ENCODE data around the gene NUDT1.

DNA sequence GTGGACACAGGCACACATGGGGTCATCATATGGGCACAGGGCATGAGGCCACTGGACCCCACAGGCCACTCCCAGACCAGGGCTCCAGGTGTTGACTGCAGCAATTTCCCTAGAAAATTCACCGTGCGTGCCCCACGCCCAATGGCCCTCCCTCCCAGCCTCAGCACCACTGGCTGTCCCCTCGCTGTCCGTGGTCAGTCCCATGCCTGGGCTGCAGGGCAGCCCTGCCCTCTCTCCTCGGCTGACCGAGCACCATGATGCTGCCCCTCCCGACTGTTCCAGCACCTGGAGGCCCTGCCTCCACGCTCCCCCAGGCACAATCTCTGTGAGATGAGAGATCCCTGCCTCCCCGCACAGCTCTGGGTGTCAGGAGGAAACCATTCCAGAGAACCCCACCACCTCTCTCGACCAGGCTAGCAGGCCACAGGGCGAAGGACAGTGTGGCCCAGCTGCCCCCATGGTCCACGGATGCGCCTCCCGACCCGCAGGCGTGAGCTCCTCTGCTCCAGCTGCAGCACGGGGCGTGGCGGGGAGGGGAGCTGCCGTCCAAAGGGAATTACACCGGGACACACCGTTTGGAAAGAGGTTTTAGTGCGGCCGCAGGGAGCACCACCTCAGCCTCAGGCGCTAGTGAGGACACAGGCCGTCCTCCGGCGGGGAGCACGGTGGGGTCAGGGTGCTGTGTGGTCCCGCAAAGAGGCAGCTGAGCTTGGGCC, 12.6 kb downstream of the NUDT1 start:
- no peak for TF ChIP-seq EZH2 (IDR thresholded peaks at IDR 0.05; ENCODE audit: insufficient read depth, low read length)
- TF ChIP-seq, protein P1, sequence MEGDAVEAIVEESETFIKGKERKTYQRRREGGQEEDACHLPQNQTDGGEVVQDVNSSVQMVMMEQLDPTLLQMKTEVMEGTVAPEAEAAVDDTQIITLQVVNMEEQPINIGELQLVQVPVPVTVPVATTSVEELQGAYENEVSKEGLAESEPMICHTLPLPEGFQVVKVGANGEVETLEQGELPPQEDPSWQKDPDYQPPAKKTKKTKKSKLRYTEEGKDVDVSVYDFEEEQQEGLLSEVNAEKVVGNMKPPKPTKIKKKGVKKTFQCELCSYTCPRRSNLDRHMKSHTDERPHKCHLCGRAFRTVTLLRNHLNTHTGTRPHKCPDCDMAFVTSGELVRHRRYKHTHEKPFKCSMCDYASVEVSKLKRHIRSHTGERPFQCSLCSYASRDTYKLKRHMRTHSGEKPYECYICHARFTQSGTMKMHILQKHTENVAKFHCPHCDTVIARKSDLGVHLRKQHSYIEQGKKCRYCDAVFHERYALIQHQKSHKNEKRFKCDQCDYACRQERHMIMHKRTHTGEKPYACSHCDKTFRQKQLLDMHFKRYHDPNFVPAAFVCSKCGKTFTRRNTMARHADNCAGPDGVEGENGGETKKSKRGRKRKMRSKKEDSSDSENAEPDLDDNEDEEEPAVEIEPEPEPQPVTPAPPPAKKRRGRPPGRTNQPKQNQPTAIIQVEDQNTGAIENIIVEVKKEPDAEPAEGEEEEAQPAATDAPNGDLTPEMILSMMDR (IDR thresholded peaks at IDR 0.05; ENCODE audit: insufficient read depth, low read depth, low read length) = no peak

All from astrocyte (in vitro differentiated cells and primary cell).